GM12878 (cell line): ENCODE data around the gene IL1B. TPM values are rescaled to one million over a fixed set of nuclear protein-coding genes. Genes with fewer than 3 reads are reported as not detected.
A peak's percentile ranks its signal among the peaks of the same experiment; 100 is the strongest.

Source experiments
- ATAC-seq: fragments of 200-7000 bp; cut with Tn5 transposase; 3 replicates; pipeline ENCODE4 v1.9.1; 2020; ENCODE audit warnings: mild to moderate bottlenecking, moderate library complexity
- BruUV-seq: library from RNA; stranded (reverse); fragments of 400-500 nt; replicated peaks from 2 replicates; lab custom pipeline; 2021; lab: Mats Ljungman, UMichigan
- CTCF ChIA-PET: fragments of 300-600 bp; sonication (Branson Sonifier 250); formaldehyde crosslinking; extraction: SDS; loops from one replicate; lab custom pipeline; 2021; ENCODE audit warnings: inconsistent platforms; lab: Yijun Ruan, JAX
- POLR2A ChIA-PET: fragments of 350-600 bp; formaldehyde crosslinking; extraction: SDS; loops from one replicate; lab custom pipeline; 2021; ENCODE audit warnings: inconsistent platforms; lab: Charles Lee
- RAD21 ChIA-PET: fragments of 300-600 bp; sonication (Branson Sonifier 250); formaldehyde crosslinking; loops from one replicate; lab custom pipeline; 2023; ENCODE audit warnings: antibody characterized with exemption; ENCODE audit not compliant: unreplicated experiment; lab: Charles Lee
- SMC1A ChIA-PET: fragments of 300-600 bp; sonication (Branson Sonifier 250); formaldehyde crosslinking; loops from one replicate; lab custom pipeline; 2023; ENCODE audit not compliant: unreplicated experiment, uncharacterized antibody; lab: Charles Lee
- DNase-seq: peaks from one replicate; pipeline ENCODE4 v3.0.0-alpha.2; 2011; ENCODE audit warnings: low read depth, low spot score
- FAIRE-seq: peaks from 3 replicates; lab custom pipeline; 2011; peaks lifted over from hg19 to GRCh38; lab: Jason Lieb, UNC
- H2AFZ ChIP-seq: 2 replicates; pipeline ENCODE4 v1.6.0; 2011; ENCODE audit warnings: low read depth, low read length, control low read depth; ENCODE audit not compliant: control insufficient read depth
- H3K27ac ChIP-seq: 2 replicates; pipeline ENCODE4 v1.5.1; 2011; ENCODE audit warnings: control low read depth; ENCODE audit not compliant: control insufficient read depth, insufficient read depth
- H3K27me3 ChIP-seq, 2 experiments: replicated peaks in 1 of 2; 2 replicates each; pipeline versions ENCODE4 v1.6.0 to v1.6.1; 2011; ENCODE audit warnings: low read length in 1 of 2; ENCODE audit not compliant: control insufficient read depth in 2 of 2, insufficient read depth in 2 of 2
- H3K36me3 ChIP-seq, 2 experiments: 2 replicates each; pipeline ENCODE4 v1.5.1; 2011; ENCODE audit warnings: low read length in 1 of 2; ENCODE audit not compliant: control insufficient read depth in 2 of 2, insufficient read depth in 2 of 2
- H3K4me1 ChIP-seq: 2 replicates; pipeline ENCODE4 v1.6.1; 2011; ENCODE audit warnings: mild to moderate bottlenecking, low read length, moderate library complexity, mixed read lengths; ENCODE audit not compliant: control insufficient read depth, insufficient read depth
- H3K4me2 ChIP-seq: 2 replicates; pipeline ENCODE4 v1.6.0; 2011; ENCODE audit warnings: control low read depth; ENCODE audit not compliant: control insufficient read depth, insufficient read depth
- H3K4me3 ChIP-seq: fragments of 200-600 bp; sonication (generic); 2 replicates; pipeline ENCODE4 v1.5.1; 2016
- H3K79me2 ChIP-seq: 2 replicates; pipeline ENCODE4 v1.6.0; 2011; ENCODE audit warnings: low read length; ENCODE audit not compliant: control insufficient read depth, insufficient read depth
- H3K9ac ChIP-seq: 2 replicates; pipeline ENCODE4 v1.8.0; 2011; ENCODE audit warnings: low read length, control low read depth, mixed read lengths; ENCODE audit not compliant: control insufficient read depth, insufficient read depth
- H3K9me3 ChIP-seq: replicated peaks from 3 replicates; pipeline ENCODE4 v1.5.1; 2011; ENCODE audit warnings: mild to moderate bottlenecking, low read length; ENCODE audit not compliant: control insufficient read depth, insufficient read depth
- H4K20me1 ChIP-seq: 2 replicates; pipeline ENCODE4 v1.6.0; 2011; ENCODE audit not compliant: control insufficient read depth, insufficient read depth
- CBX5 ChIP-seq: sonication (generic); IDR thresholded peaks from 2 replicates; pipeline ENCODE4 v1.6.1; 2016; ENCODE audit warnings: low read depth, moderate library complexity, mild to moderate bottlenecking, inconsistent platforms
- CREB1 ChIP-seq: IDR thresholded peaks from 2 replicates; pipeline ENCODE4 v1.6.1; 2012; ENCODE audit warnings: low read depth, mild to moderate bottlenecking, inconsistent platforms
- FOXM1 ChIP-seq: IDR thresholded peaks from 2 replicates; pipeline ENCODE4 v1.6.1; 2012; ENCODE audit warnings: low read depth, mild to moderate bottlenecking, inconsistent platforms, low read length, moderate library complexity
- MAX ChIP-seq: IDR thresholded peaks from 2 replicates; pipeline ENCODE4 v1.6.1; 2012; ENCODE audit warnings: low read depth, low read length, improper control_type of control experiment
- MLLT1 ChIP-seq: fragments of 450-650 bp; IDR thresholded peaks from 2 replicates; pipeline ENCODE4 v1.6.1; 2016; ENCODE audit warnings: mild to moderate bottlenecking
- MXI1 ChIP-seq: fragments of 150-350 bp; IDR thresholded peaks from 2 replicates; pipeline ENCODE4 v1.6.1; 2011; ENCODE audit warnings: low read depth, mild to moderate bottlenecking, inconsistent platforms, low read length, improper control_type of control experiment
- POU2F2 ChIP-seq: IDR thresholded peaks from 3 replicates; pipeline ENCODE4 v1.6.1; 2011; ENCODE audit warnings: low read depth, mild to moderate bottlenecking, low read length, borderline replicate concordance
- RAD21 ChIP-seq: IDR thresholded peaks from 2 replicates; pipeline ENCODE4 v1.6.1; 2011; ENCODE audit warnings: mild to moderate bottlenecking, low read depth, low read length, moderate library complexity; ENCODE audit not compliant: insufficient read depth
- RB1 ChIP-seq: fragments of 450-650 bp; formaldehyde crosslinking; IDR thresholded peaks from 2 replicates; pipeline ENCODE4 v1.6.1; 2017; ENCODE audit warnings: mild to moderate bottlenecking, borderline replicate concordance
- RFX5 ChIP-seq: IDR thresholded peaks from 2 replicates; pipeline ENCODE4 v1.6.1; 2011; ENCODE audit warnings: low read depth, low read length, improper control_type of control experiment
- RUNX3 ChIP-seq: IDR thresholded peaks from 2 replicates; pipeline ENCODE4 v1.6.1; 2012; ENCODE audit warnings: low read length, inconsistent platforms
- SKIL ChIP-seq: fragments of 450-650 bp; IDR thresholded peaks from 2 replicates; pipeline ENCODE4 v1.6.1; 2017; ENCODE audit warnings: mild to moderate bottlenecking, low read depth, inconsistent platforms; ENCODE audit not compliant: poor library complexity, severe bottlenecking
- SMARCA5 ChIP-seq: fragments of 450-650 bp; IDR thresholded peaks from 2 replicates; pipeline ENCODE4 v1.6.1; 2017; ENCODE audit warnings: mild to moderate bottlenecking
- SMC3 ChIP-seq: IDR thresholded peaks from 2 replicates; pipeline ENCODE4 v1.6.1; 2011; ENCODE audit warnings: low read length, improper control_type of control experiment, borderline replicate concordance
- WRNIP1 ChIP-seq: IDR thresholded peaks from 2 replicates; pipeline ENCODE4 v1.6.1; 2011; ENCODE audit warnings: low read depth, low read length, improper control_type of control experiment, borderline replicate concordance
- ZNF217 ChIP-seq: fragments of 450-650 bp; IDR thresholded peaks from 2 replicates; pipeline ENCODE4 v1.6.1; 2017; ENCODE audit warnings: antibody characterized with exemption, mild to moderate bottlenecking
- ZNF24 ChIP-seq: fragments of 450-650 bp; IDR thresholded peaks from 2 replicates; pipeline ENCODE4 v1.6.1; 2017; ENCODE audit warnings: antibody characterized with exemption, mild to moderate bottlenecking
- WGBS: methylation state at CpG from one replicate; pipeline ENCODE4 v1.1.6; 2016; ENCODE audit warnings: low lambda C conversion rate; ENCODE audit not compliant: insufficient replicate concordance, insufficient coverage; ENCODE audit errors: missing lambda C conversion rate; 5-methylcytosine and 5-hydroxymethylcytosine counted together
- in situ Hi-C: fragments of 300-500 bp; cut with MboI; formaldehyde crosslinking; loops from 9 replicates; pipeline ENCODE4 v1.14.3; 2018; ENCODE audit warnings: mixed read lengths
- intact Hi-C: fragments of 100-400 bp; cut with micrococcal nuclease; formaldehyde crosslinking; loops from one replicate; pipeline ENCODE4 v1.14.2; 2022; ENCODE audit not compliant: unreplicated experiment
- polyA plus RNA-seq, 11 experiments: library from polyadenylated mRNA; depleted of rRNA in 4 of 11; unstranded in 6 of 11; stranded (reverse) in 5 of 11; fragments of >200 nt; fragmentation: Nextera tagmentation in 4 of 11; fragmentation: Illumina TruSeq in 1 of 11; extraction: Ambion mirVana in 4 of 11; extraction: Trizol in 1 of 11; gene quantifications; 1 replicate in 1 of 11; 2 replicates in 10 of 11; pipeline versions ENCODE4 v1.2.1 to v1.2.3, GENCODE V29; 2011 to 2016; ENCODE audit warnings: inconsistent platforms in 2 of 11, missing spikeins in 2 of 11, low read depth in 1 of 11
- total RNA-seq, 4 experiments: library from RNA; depleted of rRNA in 3 of 4; stranded (reverse); fragments of >200 nt in 3 of 4; fragmentation: Illumina TruSeq in 1 of 4; extraction: Trizol in 1 of 4; gene quantifications; 2 replicates each; pipeline versions ENCODE4 v1.2.1 to v1.2.3, GENCODE V29; 2013 to 2021

IL1B gene
- total and polyA plus RNA-seq, 10 of the 15 experiments (the other 5 are each of a cell fraction or from before 2014, with no cell fraction given) = 0.20 to 1.6 (median 0.84) TPM

- Histone ChIP-seq H3K9ac (no peak overlapping the region), H3K9me3 (no peaks in the 10 kb centered on the region), H3K79me2 (no peaks in the 10 kb centered on the region), H3K36me3 (no peaks in the 10 kb centered on the region), H3K4me1 (peaks cover 32% of the 10 kb centered on the region), H3K27ac (no peak overlapping the region), H3K27me3 (no peaks in the 10 kb centered on the region), H3K4me2 (peak overlapping the region; percentile 10; the same call in 1 of the 2 replicates), H2AFZ (peak overlapping the region; percentile 49), H3K4me3 (no peak overlapping the region), H4K20me1 (no peaks in the 10 kb centered on the region)
- ChIA-PET POLR2A (interaction anchor here (1.1 to 1.9 kb wide), 7 partner anchors 9 to 144 kb away, joined by 3 to 15 read pairs (median 4); no protein-coding TSS in a partner anchor), CTCF (interaction anchor here (0.6 to 12.0 kb wide), 56 partner anchors 9 to 675 kb away, joined by 3 to 496 read pairs (median 6); partner anchors contain the start of genes IL1A and IL1B), SMC1A (interaction anchor here (0.5 to 12.1 kb wide), 47 partner anchors 9 to 285 kb away, joined by 3 to 362 read pairs (median 6); partner anchors contain the start of gene CKAP2L), RAD21 (interaction anchor here (0.7 to 11.8 kb wide), 35 partner anchors 8 to 285 kb away, joined by 3 to 281 read pairs (median 5); partner anchors contain the start of gene IL1B)
- intact Hi-C loops = loop anchor here (1.0 to 2.0 kb wide), 3 partner anchors 56 to 284 kb away; no protein-coding TSS in a partner anchor
- ATAC-seq = peak; percentile 82
- in situ Hi-C loops = no loop called here
- no TSS peak for BruUV-seq
- peak; percentile 39 for DNase-seq
- FAIRE-seq = no peak
- 22% methylated on average over 6 of the region's 6 CpGs for WGBS
- TF ChIP-seq RAD21 = peak; percentile 94
- no peak; the same call in 1 of the 2 replicates for TF ChIP-seq SMARCA5
- 0 out of 2 replicates have a peak, but pooled peaks have one; percentile 61 for TF ChIP-seq RB1
- TF ChIP-seq MLLT1 = 0 out of 2 replicates have a peak, but pooled peaks have one; percentile 28
- no peak for TF ChIP-seq RFX5
- peak; percentile 95 for TF ChIP-seq SMC3
- no peak for TF ChIP-seq ZNF217
- 0 out of 2 replicates have a peak, but pooled peaks have one; percentile 46 for TF ChIP-seq CBX5
- TF ChIP-seq POU2F2 = peak; percentile 57; the same call in 1 of the 3 replicates
- peak; percentile 44 for TF ChIP-seq SKIL
- TF ChIP-seq WRNIP1 = 0 out of 2 replicates have a peak, but pooled peaks have one; percentile 84
- TF ChIP-seq ZNF24 = no peak
- TF ChIP-seq MXI1 = peak; percentile 45; the same call in 1 of the 2 replicates
- TF ChIP-seq FOXM1 = peak; percentile 59
- 0 out of 2 replicates have a peak, but pooled peaks have one; percentile 26 for TF ChIP-seq CREB1
- TF ChIP-seq RUNX3 = peak; percentile 67
- no peak for TF ChIP-seq MAX
Observed at GRCh38 chr2:112884869-112885505, 48.4 kb upstream of the IL1B start.
